ENCODE results near the gene CREB3L4.
"Not testable (repeated sequence)": the region's sequence is repeated elsewhere in the genome, so short reads cannot be mapped to it uniquely, and the experiment has no call there.

CREB3L4 gene

GRCh38 chr1:153961421-153961820 lies 6.3 kb upstream of the CREB3L4 start:
- no peak for DNase-seq

- DNase-seq, result peak; percentile 55
Observed at GRCh38 chr1:153962088-153963029, 5.3 kb upstream of the CREB3L4 start.

- DNase-seq, result peak; percentile 99
Observed at GRCh38 chr1:153963030-153963849, 4.5 kb upstream of the CREB3L4 start, which contains the start of gene SLC39A1. SLC39A1 (minus strand) TSS chr1:153963537; CDS start chr1:153962715, 822 bp downstream.

- DNase-seq, result no peak
Observed at GRCh38 chr1:153963850-153964331, 3.8 kb upstream of the CREB3L4 start.

- DNase-seq, result no peak
Observed at GRCh38 chr1:153968000-153968363, 280 bp downstream of the CREB3L4 start.

GRCh38 chr1:153968408-153968807 lies 706 bp downstream of the CREB3L4 start:
- DNase-seq, result peak; percentile 35

- DNase-seq, result no peak
Observed at GRCh38 chr1:153968972-153969371, 1.3 kb downstream of the CREB3L4 start.

- no peak for DNase-seq
Observed at GRCh38 chr1:153970346-153970745, 2.6 kb downstream of the CREB3L4 start.

- no peak for DNase-seq
Observed at GRCh38 chr1:153973071-153973470, 5.4 kb downstream of the CREB3L4 start.

- DNase-seq, result no peak
Observed at GRCh38 chr1:153973525-153973924, 5.8 kb downstream of the CREB3L4 start.

GRCh38 chr1:153976819-153977249 lies 9.1 kb downstream of the CREB3L4 start:
- peak; percentile 79 for DNase-seq

GRCh38 chr1:153977250-153978240 lies 9.8 kb downstream of the CREB3L4 start, which contains the start of gene JTB:
JTB (minus strand) TSS chr1:153977674; CDS start chr1:153977252, 422 bp downstream.
- peak; percentile 90 for DNase-seq

GRCh38 chr1:153978274-153978909 lies 10.7 kb downstream of the CREB3L4 start:
- DNase-seq, result peak; percentile 75

- DNase-seq, result not testable (repeated sequence)
Observed at GRCh38 chr1:153979091-153979490, 11.4 kb downstream of the CREB3L4 start.

- DNase-seq, result not testable (repeated sequence)
Observed at GRCh38 chr1:153981735-153982134, 14.0 kb downstream of the CREB3L4 start.

- no peak for DNase-seq
Observed at GRCh38 chr1:153984123-153984894, 16.6 kb downstream of the CREB3L4 start.

- peak; percentile 55 for DNase-seq
Observed at GRCh38 chr1:153985341-153985912, 17.7 kb downstream of the CREB3L4 start.

GRCh38 chr1:153985941-153986761 lies 18.4 kb downstream of the CREB3L4 start, which contains the start of gene RAB13:
RAB13 (minus strand) TSS chr1:153986339; CDS start chr1:153986236, 103 bp downstream.
- peak; percentile 82 for DNase-seq

GRCh38 chr1:153987621-153988020 lies 19.9 kb downstream of the CREB3L4 start:
- no peak for DNase-seq

All from OCI-M1 (cell line).